HG02852 (cell line): ENCODE results near the gene CORT.
A peak's percentile ranks its signal among the peaks of the same experiment; 100 is the strongest.
"Not testable (repeated sequence)": the region's sequence is repeated elsewhere in the genome, so short reads cannot be mapped to it uniquely, and the experiment has no call there.

Experiments used
- ATAC-seq: cut with Tn5 transposase; IDR thresholded peaks from one replicate; pipeline ENCODE4 v1.9.1; 2021; ENCODE audit warnings: mild to moderate bottlenecking, moderate library complexity; ENCODE audit not compliant: unreplicated experiment

The CORT gene

DNA sequence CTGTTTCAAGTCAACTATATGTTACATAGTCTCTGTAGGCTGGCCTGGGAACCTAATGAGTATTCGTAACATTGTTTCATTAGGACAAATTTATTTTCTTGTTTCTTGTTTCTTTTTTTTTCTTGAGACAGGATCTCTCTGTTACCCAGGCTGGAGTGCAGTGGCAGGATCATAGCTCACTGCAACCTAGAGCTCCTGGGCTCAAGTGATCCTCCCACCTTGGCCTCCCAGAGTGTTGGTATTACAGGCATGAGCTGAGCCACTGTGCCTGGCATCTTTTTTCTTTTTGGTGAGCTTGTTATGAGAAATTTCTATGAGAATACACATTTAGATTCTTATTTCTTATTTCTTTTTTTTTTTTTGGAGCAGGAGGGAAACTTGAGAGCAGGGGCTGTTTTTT, 12.8 kb upstream of the CORT start:
- no peak for ATAC-seq

DNA sequence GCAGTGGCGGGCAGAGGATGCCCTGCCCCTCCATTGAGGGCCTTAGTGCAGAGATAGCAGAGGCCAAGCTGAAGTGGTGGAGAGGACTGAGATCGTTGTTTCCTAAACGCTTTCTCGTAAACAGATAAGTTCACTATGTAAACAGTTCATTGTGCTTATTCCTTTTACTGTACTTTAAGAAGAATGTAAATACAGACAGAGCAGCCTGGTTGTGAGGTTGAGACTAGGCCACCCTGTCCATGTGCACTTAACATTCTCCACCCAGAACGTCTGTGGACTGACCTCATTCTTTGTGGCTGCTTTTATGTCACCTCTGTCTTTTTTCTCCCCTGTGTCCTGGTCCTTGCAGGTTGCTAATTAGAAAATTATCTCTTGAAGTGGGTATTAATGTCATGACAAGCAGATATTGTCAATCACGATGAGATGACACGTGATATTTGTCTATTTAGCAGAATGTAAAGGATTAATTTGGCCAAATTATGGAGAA, 11.1 kb upstream of the CORT start:
- no peak for ATAC-seq

DNA sequence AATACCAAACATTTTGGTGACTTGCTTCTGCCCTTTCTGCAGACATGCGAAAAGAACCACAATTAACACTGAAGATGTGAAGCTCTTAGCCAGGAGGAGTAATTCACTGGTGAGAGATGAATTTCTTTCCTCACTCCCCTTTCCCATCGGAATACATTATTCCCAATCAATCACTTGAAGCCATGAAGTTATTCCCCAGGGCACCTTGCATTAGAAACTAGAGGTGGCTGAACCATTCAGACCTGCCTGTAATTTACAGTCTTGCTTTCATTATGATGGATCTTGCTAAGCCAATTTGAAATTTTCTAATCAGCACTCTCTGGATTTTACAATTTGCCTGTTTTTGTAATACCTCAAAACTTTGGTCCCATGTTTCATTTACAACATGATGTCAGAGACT, 9.5 kb upstream of the CORT start:
- ATAC-seq, result no peak

GRCh38 chr1:10440794-10441193, 9.0 kb upstream of the CORT start:
- ATAC-seq, result no peak

GRCh38 chr1:10444248-10444647, 5.6 kb upstream of the CORT start:
- no peak for ATAC-seq

- no peak for ATAC-seq
Observed at GRCh38 chr1:10444795-10445397, 4.9 kb upstream of the CORT start.

DNA sequence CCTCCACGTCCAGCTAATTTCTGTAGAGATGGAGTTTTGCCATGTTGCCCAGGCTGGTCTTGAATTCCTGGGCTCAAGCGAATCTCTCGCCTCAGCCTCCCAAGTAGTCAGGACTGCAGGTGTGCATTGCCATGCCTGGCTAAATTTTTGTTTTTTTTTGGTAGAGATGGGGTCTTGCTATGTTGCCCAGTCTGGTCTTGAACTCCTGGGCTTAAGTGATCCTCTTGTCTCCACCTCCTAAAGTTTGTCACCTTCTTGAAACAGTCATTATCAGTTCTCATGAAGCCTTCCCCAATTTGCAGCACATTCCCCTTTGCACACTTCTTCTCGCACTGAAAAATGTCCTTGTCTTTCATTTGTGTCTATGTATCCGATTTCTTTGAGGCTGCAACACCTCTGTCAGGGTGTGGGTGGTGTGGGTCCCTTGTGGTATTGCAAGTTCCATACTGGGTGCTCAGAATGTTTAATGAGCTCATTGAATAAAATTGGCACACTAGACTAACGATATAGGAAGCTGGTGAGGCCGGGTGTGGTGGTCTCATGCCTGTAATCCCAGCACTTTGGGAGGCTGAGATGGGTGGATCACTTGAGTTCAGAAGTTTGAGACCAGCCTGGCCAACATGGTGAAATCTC, 2.9 kb upstream of the CORT start:
- no peak for ATAC-seq

DNA sequence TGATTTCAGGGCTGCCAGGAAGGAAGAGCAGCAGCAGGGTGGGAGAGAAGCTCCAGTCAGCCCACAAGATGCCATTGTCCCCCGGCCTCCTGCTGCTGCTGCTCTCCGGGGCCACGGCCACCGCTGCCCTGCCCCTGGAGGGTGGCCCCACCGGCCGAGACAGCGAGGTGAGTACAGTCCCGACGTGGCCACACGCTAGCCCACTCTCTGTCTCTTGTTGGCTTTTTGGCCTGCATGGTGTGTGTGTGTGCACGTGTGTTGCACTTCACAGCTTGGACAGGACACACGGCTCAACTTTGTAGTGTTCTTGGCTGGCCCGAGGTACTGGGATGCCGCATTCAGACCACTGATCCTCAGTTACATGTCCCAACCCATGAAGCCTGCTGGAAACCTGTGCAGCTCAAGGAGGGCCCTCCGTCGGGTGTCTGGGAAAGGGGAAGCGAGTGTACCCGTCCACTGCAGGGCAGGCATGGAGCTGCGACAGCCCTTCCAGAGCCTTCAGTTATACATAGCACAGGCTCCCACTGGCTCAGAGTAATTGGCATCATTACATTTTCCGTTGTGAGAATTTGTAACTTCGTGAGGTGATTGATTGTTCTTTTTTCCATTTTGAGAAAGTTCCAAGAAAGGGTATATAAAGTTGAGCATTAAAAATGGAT, 454 bp downstream of the CORT start:
- no peak for ATAC-seq

- no peak for ATAC-seq
Observed at GRCh38 chr1:10450836-10451235, 1.0 kb downstream of the CORT start.

GRCh38 chr1:10451287-10451686, 1.5 kb downstream of the CORT start:
- no peak for ATAC-seq

DNA sequence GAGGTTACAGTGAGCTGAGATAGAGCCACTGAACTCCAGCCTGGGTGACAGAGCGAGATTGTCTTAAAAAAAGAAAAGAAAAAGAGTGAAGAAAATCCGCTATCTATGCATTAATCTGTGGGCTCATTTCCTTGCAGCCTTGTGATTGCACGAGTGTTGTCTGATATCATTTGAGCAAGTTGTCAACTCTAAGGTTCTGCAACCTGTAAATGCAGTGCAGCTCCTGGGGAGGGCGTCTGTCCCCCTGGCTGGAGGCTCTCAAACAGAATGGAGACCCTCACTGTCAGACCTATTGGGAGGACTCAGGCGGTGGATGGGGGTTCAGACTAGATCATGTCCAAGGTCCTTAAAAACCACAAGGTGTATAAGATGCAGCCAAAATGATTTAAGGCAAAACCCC, 6.2 kb downstream of the CORT start:
- no peak for ATAC-seq

- ATAC-seq, result no peak
Observed at GRCh38 chr1:10456661-10457060, 6.8 kb downstream of the CORT start.

GRCh38 chr1:10457462-10457861, 7.6 kb downstream of the CORT start:
- ATAC-seq, result not testable (repeated sequence)

DNA sequence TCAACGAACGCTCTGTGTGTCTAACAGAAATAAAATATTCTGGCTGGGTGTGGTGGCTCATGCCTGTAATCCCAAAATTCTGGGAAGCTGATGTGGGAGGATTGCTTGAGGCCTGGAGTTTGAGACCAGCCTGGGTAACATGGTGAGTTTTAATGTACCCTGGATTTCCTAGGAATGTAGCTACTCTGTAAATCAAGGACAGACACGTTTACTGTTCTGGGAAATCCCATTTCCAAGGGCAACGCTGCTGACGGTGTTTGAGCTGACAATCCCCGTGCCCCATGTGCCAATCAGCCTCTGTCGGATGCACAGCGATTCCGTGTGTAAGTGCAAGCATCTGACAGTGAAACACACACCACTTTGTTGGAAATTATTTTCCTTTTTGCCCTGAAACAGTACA, 8.0 kb downstream of the CORT start:
- no peak for ATAC-seq

DNA sequence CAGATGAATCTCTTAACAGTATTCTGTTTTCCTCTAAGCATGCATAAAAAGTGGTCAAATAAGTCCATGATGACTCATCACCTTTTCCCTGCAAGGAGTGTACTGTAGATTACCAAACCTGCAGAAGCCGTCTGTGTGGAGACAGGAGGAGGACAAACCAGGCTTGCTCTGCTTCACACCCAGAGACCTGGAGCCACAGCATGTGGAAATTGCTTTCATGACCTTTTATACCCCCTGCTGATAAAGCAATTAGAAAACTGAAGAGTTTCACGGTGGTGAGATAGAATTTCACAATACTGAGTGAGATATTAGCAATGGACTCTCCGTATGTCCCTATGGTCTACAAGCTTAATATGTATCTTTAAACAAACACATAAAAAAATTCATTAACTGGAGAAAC, 9.4 kb downstream of the CORT start:
- ATAC-seq, result no peak

- no peak for ATAC-seq
Observed at GRCh38 chr1:10467078-10467477, 17.2 kb downstream of the CORT start.

GRCh38 chr1:10470043-10470442, 20.2 kb downstream of the CORT start:
- ATAC-seq, result no peak

DNA sequence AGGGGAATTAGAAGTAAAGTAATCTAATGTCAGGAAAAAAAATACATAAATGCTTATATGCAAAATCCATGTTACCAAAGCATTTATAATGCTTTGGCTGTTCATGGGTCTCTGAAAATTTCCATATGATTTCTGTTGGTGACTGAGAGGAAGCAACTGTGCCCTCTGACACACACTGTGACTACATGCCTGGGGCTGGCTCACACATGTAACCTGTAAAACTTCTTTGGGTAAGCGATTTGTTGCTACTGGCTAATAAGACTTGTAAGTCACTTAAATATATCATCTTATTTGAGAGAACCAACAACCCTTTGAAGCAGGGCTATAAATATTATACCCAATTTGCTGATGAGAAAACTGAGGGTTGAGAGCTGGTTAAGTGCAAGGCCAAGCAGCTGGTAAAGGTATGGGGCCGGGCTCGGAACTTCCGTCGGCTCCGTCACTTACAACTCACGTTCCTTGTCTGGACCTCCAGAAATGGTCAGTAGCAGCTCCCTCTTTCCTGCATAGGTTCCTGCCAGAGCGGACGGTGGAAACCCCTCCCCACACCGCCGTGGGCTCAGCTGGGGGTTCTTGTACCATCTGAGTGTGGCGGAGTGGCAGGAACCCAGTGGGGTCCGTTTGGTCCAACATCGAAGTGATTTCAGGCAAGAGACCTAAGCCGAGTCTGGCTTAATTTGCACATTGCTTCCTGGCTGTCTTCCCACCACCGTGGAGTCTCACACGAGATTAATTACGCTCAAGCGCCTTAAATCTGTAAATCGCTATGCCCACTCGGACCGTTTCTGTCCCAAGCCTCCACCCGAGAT, 21.8 kb downstream of the CORT start:
- ATAC-seq, result peak; percentile 6

DNA sequence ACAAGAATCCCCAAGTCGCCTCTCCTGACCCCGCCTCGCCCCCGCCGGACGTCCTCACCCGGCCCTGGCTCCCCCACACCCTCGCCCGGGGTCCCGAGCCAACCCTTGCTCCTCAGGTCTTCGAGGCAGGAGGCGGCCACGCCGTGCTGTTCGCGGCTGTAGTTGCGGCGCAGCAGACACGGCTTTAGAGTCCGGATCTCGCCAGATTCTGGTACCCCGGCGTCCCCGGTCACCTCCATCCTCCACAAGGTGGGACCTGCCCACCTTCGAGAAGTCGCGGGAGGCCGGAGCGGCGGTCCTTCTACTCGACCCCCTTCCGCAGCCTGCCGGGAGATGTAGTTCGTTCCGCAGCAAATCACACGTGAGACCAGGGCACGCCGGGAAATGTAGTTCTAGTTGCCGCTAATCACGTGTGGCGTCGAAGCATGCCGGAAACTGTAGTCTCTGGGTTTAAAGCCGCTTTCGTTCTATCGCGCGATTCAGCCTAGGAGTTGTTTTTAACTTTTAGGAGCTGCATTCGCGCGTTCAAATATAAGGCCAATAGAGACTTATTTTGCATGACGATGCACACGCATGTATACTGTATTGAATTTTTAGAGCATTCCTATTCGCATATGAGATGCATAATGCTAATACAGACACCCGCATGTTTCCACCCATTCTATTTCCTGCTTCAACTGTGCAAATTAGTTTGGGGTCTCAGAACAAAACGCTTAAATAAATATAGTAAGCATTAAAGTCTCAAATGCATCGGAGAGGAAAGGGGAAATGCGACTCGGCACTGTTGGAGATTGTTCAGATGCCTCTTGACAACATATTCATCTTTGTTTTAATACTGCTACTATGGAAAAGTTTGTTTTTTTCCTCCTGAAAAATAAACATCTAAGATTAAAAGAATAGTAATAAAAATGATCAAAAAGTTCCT, 22.7 kb downstream of the CORT start, which contains the start of gene DFFA:
TSS of gene DFFA (minus strand) at position 310 of the 925 bp plus-strand sequence. CDS start at position 239, 71 bp downstream.
- peak; percentile 85 for ATAC-seq

- no peak for ATAC-seq
Observed at GRCh38 chr1:10473145-10473765, 23.4 kb downstream of the CORT start.
